WERI-Rb-1 (cell line): Measurements from ENCODE around the gene PGF.

Experiments
- DNase-seq: peaks from one replicate; pipeline ENCODE4 v3.0.0-alpha.2; 2020
- H3K27ac ChIP-seq: fragments of 250-450 bp; sonication (Bioruptor Pico); 2 replicates; pipeline ENCODE4 v1.5.1; 2020; ENCODE audit warnings: mild to moderate bottlenecking, moderate library complexity
- H3K27me3 ChIP-seq: fragments of 250-450 bp; sonication (Bioruptor Pico); 2 replicates; pipeline ENCODE4 v1.5.1; 2021; ENCODE audit warnings: mild to moderate bottlenecking, low read depth, moderate library complexity; ENCODE audit not compliant: insufficient read depth, severe bottlenecking
- H3K36me3 ChIP-seq: fragments of 250-450 bp; sonication (Bioruptor Pico); 2 replicates; pipeline ENCODE4 v1.5.1; 2020; ENCODE audit warnings: mild to moderate bottlenecking, moderate library complexity
- H3K4me3 ChIP-seq: 2 replicates; pipeline ENCODE4 v1.5.1; 2011; ENCODE audit warnings: low read depth, mild to moderate bottlenecking, control low read depth, low read length
- H3K9me3 ChIP-seq: fragments of 250-450 bp; sonication (Bioruptor Pico); 2 replicates; pipeline ENCODE4 v1.5.1; 2021; ENCODE audit warnings: mild to moderate bottlenecking, moderate library complexity; ENCODE audit not compliant: severe bottlenecking
- CTCF ChIP-seq: IDR thresholded peaks from 2 replicates; pipeline ENCODE4 v1.5.1; 2011; ENCODE audit warnings: low read depth, mild to moderate bottlenecking, control low read depth, inconsistent platforms, low read length

Gene PGF

GRCh38 chr14:74897642-74898041 lies 57.8 kb downstream of the PGF start:
- Histone ChIP-seq H3K36me3 (peaks cover 92% of the 10 kb centered on the region), H3K9me3 (no peaks in the 10 kb centered on the region), H3K27me3 (no peaks in the 10 kb centered on the region), H3K27ac (no peak overlapping the region), H3K4me3 (no peak overlapping the region)
- TF ChIP-seq CTCF, result no peak
- no peak for DNase-seq

DNA sequence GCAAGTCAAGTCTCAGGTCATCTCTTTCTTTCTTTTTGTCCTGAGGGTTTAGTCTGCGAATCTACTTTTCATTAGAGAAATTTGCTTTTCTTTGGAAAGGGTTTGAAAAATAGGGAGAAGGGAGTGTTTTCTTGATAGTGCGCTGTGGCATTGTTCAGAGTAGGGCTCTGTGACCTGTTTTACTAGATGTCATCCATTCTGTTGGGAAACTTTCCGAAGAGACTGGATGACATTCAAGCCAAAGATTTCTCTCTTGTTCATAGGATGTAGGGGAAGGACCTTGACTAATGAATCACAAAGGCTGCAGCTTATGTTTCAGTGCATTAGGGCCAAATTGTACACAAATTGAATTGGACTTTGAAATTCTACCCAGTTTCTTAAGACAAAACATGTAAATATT lies 59.0 kb downstream of the PGF start:
- H3K27ac ChIP-seq, result no peak overlapping the region

GRCh38 chr14:74893614-74894091 lies 61.7 kb downstream of the PGF start:
- Histone ChIP-seq H3K9me3 (no peaks in the 10 kb centered on the region), H3K36me3 (peaks cover 93% of the 10 kb centered on the region), H3K4me3 (no peak overlapping the region), H3K27ac (no peak overlapping the region), H3K27me3 (no peaks in the 10 kb centered on the region)
- no peak for TF ChIP-seq CTCF
- no peak for DNase-seq

More for the DNA sequence above, 59.0 kb downstream of the PGF start:
- no peak for DNase-seq
- H3K27me3 ChIP-seq, result no peaks in the 10 kb centered on the region
- H3K9me3 ChIP-seq, result no peaks in the 10 kb centered on the region
- peaks cover 94% of the 10 kb centered on the region for H3K36me3 ChIP-seq
- H3K4me3 ChIP-seq, result no peak overlapping the region
- TF ChIP-seq CTCF, result no peak

DNA sequence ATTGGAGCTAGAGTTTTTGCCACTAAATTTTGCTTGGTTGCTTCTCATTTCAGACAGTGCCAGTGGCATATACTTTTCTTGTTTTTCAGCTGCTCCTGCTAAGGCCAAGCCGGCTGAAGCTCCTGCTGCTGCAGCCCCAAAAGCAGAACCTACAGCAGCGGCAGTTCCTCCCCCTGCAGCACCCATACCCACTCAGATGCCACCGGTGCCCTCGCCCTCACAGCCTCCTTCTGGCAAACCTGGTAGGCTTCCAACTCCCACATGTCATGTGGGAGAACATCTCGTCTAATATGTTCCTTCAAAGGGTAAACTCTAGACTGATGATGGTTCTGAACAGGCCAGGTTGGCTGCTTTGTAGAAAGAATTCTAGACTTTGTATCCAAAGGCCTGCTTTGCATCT lies 62.7 kb downstream of the PGF start:
- Histone ChIP-seq H3K4me3 (no peak overlapping the region), H3K27ac (peak overlapping the region; percentile 31; the same call in 1 of the 2 replicates), H3K36me3 (peaks cover 86% of the 10 kb centered on the region), H3K27me3 (no peaks in the 10 kb centered on the region), H3K9me3 (no peaks in the 10 kb centered on the region)
- TF ChIP-seq CTCF, result no peak
- no peak for DNase-seq

GRCh38 chr14:74891870-74892269 lies 63.5 kb downstream of the PGF start:
- H3K36me3 ChIP-seq, result peaks cover 82% of the 10 kb centered on the region
- no peaks in the 10 kb centered on the region for H3K9me3 ChIP-seq
- no peak for TF ChIP-seq CTCF
- no peak for DNase-seq
- peak overlapping the region; percentile 20 for H3K27ac ChIP-seq
- no peaks in the 10 kb centered on the region for H3K27me3 ChIP-seq
- no peak overlapping the region for H3K4me3 ChIP-seq
